Measurements from ENCODE around the gene PTGES. TPM values are rescaled to one million over a fixed set of nuclear protein-coding genes. Genes with fewer than 3 reads are reported as not detected.
A peak's percentile ranks its signal among the peaks of the same experiment; 100 is the strongest.

Gene PTGES
- total and polyA plus RNA-seq, 9 of the 15 experiments (the other 6 are each of a cell fraction or from before 2014, with no cell fraction given) = 0.13 TPM; not detected in 8

DNA sequence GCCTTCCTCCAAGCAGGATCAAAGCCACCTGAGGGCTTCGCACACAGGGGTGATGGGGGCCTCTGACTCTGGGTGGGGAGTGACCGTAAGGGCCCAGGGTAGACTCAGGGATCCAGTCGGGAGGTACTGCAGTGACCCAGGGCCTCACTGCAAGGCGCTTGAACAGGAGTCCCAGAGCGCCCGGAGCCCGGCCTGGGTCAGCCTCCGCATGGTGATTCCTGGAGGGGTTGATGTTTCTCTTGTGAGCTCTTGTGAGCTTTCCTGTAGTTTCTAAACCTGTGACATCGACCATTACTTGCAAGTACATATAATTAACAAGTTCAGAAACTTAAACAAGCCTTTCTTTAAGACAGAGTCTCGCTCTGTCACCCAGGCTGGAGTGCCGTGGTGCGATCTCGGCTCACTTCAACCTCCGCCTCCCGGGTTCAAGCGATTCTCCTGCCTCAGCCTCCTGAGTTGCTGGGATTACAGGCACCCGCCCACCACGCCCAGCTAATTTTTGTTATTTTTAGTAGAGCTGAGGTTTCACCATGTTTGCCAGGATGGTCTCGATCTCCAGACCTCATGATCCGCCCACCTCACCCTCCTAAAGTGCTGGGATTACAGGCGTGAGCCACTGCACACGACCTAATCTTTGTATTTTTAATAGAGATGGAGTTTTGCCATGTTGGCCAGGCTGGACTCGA is 19.8 kb downstream of the PTGES start:
- Histone ChIP-seq H3K27ac (ENCODE audit: extremely low read depth, low read depth, low read length) (no peak overlapping the region), H3K4me3 (no peak overlapping the region), H3K4me2 (ENCODE audit: insufficient read depth, low read length) (no peak overlapping the region), H3K79me2 (ENCODE audit: control insufficient read depth, insufficient read depth, low read length) (no peaks in the 10 kb centered on the region), H4K20me1 (replicated peaks; ENCODE audit: control insufficient read depth, insufficient read depth, low read length) (no peaks in the 10 kb centered on the region), H3K9me1 (ENCODE audit: control insufficient read depth, insufficient read depth, low read length) (no peaks in the 10 kb centered on the region), H3K27me3 (ENCODE audit: control insufficient read depth in 2 of 2, insufficient read depth in 2 of 2, low read length in 2 of 2) (peaks cover 28 to 50% of the 10 kb centered on the region in 2 experiments), H3K36me3 (ENCODE audit: control insufficient read depth, insufficient read depth, low read length) (no peaks in the 10 kb centered on the region), H3K9ac (ENCODE audit: insufficient read depth in 1 of 2, low read depth in 2 of 2, low read length in 2 of 2) (peak overlapping the region in 1 of 2 experiments; percentile 18; a peak in 2 of 4 replicates), H3K9me3 (replicated peaks; ENCODE audit: control insufficient read depth, insufficient read depth, low read depth, low read length) (no peaks in the 10 kb centered on the region), H3K4me1 (replicated peaks in 1 of 2; ENCODE audit: control insufficient read depth in 2 of 2, insufficient read depth in 2 of 2, low read length in 2 of 2) (peaks cover 2 to 31% of the 10 kb centered on the region in 2 experiments; a peak in 4 of 5 replicates), H2AFZ (ENCODE audit: low read depth, low read length) (no peak overlapping the region)
- ATAC-seq = no peak
- WGBS (ENCODE audit: insufficient coverage, low coverage, missing lambda C conversion rate) = 18% methylated on average over 23 of the region's 23 CpGs
- POLR2A ChIA-PET = no interaction called here
- intact Hi-C loops (cut with micrococcal nuclease) = loop anchor here (10.0 kb wide), 1 partner anchor 152 kb away; no protein-coding TSS in a partner anchor
- no peak for DNase-seq (ENCODE audit: extremely low read depth in 1 of 4, low spot score in 3 of 4)
- CTCF ChIA-PET (ENCODE audit: low intra/inter-chr PET ratio) = no interaction called here
- TF ChIP-seq NFIC (IDR thresholded peaks at IDR 0.05) (peak; percentile 53; the same call in 1 of the 2 replicates), ZNF217 (CRISPR knock-in tag; IDR thresholded peaks at IDR 0.05) (no peak)
- FAIRE-seq = no peak
- in situ Hi-C loops (cut with MboI) = no loop called here
- BruUV-seq (replicated peaks) = no TSS peak

DNA sequence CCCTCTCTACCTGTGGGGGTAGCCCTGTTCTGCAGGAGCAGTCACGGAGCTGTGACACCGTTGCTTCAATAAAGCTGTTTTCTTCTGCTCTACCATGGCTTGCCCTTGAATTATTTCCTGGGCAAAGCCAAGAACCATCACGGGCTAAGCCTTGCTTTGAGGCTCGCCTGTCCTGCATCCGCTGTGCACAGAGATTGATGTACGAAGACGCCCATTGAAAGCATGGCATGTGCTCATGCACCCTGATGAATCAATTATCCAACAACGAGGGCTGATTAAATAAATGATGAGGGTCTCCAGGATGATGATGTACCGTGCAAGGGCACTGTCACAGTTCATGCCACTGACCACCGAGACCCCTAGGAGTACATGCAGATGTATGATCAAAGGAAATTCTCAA is 20.7 kb downstream of the PTGES start:
- CTCF ChIA-PET (ENCODE audit: low intra/inter-chr PET ratio) = no interaction called here
- no peaks in the 10 kb centered on the region for H3K9me3 ChIP-seq (replicated peaks; ENCODE audit: control insufficient read depth, insufficient read depth, low read depth, low read length)
- no peaks in the 10 kb centered on the region for H3K36me3 ChIP-seq (ENCODE audit: control insufficient read depth, insufficient read depth, low read length)
- H3K79me2 ChIP-seq (ENCODE audit: control insufficient read depth, insufficient read depth, low read length) = no peaks in the 10 kb centered on the region
- H3K9ac ChIP-seq (ENCODE audit: insufficient read depth in 1 of 2, low read depth in 2 of 2, low read length in 2 of 2) = no peak overlapping the region
- ATAC-seq (no peak), FAIRE-seq (no peak), DNase-seq (ENCODE audit: extremely low read depth in 1 of 4, low spot score in 3 of 4) (no peak)
- intact Hi-C loops (cut with micrococcal nuclease) (loop anchor here (10.0 kb wide), 1 partner anchor 153 kb away; no protein-coding TSS in a partner anchor), in situ Hi-C loops (cut with MboI) (no loop called here)
- TF ChIP-seq, protein P1, sequence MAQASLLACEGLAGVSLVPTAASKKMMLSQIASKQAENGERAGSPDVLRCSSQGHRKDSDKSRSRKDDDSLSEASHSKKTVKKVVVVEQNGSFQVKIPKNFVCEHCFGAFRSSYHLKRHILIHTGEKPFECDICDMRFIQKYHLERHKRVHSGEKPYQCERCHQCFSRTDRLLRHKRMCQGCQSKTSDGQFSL (CRISPR knock-in tag; IDR thresholded peaks at IDR 0.05) = peak; percentile 18; the same call in 1 of the 2 replicates
- TF ChIP-seq, protein P1 (tag; IDR thresholded peaks at IDR 0.05) = no peak
- TF ChIP-seq, protein P2, sequence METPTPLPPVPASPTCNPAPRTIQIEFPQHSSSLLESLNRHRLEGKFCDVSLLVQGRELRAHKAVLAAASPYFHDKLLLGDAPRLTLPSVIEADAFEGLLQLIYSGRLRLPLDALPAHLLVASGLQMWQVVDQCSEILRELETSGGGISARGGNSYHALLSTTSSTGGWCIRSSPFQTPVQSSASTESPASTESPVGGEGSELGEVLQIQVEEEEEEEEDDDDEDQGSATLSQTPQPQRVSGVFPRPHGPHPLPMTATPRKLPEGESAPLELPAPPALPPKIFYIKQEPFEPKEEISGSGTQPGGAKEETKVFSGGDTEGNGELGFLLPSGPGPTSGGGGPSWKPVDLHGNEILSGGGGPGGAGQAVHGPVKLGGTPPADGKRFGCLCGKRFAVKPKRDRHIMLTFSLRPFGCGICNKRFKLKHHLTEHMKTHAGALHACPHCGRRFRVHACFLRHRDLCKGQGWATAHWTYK (CRISPR knock-in tag; IDR thresholded peaks at IDR 0.05) = no peak
- peak; percentile 87 for TF ChIP-seq CBX8 (IDR thresholded peaks at IDR 0.05; ENCODE audit: borderline replicate concordance, extremely low read depth, low read depth, low read length, poor library complexity, severe bottlenecking)
- peak; percentile 57; the same call in 1 of the 2 replicates for TF ChIP-seq RNF2 (IDR thresholded peaks at IDR 0.05)
- TF ChIP-seq, protein P3, sequence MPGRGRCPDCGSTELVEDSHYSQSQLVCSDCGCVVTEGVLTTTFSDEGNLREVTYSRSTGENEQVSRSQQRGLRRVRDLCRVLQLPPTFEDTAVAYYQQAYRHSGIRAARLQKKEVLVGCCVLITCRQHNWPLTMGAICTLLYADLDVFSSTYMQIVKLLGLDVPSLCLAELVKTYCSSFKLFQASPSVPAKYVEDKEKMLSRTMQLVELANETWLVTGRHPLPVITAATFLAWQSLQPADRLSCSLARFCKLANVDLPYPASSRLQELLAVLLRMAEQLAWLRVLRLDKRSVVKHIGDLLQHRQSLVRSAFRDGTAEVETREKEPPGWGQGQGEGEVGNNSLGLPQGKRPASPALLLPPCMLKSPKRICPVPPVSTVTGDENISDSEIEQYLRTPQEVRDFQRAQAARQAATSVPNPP (IDR thresholded peaks at IDR 0.05; ENCODE audit: borderline replicate concordance, insufficient read depth, insufficient read length) = no peak
- TF ChIP-seq ZFP36 (IDR thresholded peaks at IDR 0.05; ENCODE audit: low read depth, low read length, partially characterized antibody) = peak; percentile 15
- H3K9me1 ChIP-seq (ENCODE audit: control insufficient read depth, insufficient read depth, low read length) = no peaks in the 10 kb centered on the region
- no peak overlapping the region for H3K27ac ChIP-seq (ENCODE audit: extremely low read depth, low read depth, low read length)
- no peak overlapping the region for H3K4me2 ChIP-seq (ENCODE audit: insufficient read depth, low read length)
- BruUV-seq (replicated peaks) = no TSS peak
- peaks cover 0 to 21% of the 10 kb centered on the region in 2 experiments; a peak in 2 of 5 replicates for H3K4me1 ChIP-seq (replicated peaks in 1 of 2; ENCODE audit: control insufficient read depth in 2 of 2, insufficient read depth in 2 of 2, low read length in 2 of 2)
- POLR2A ChIA-PET = no interaction called here
- H3K27me3 ChIP-seq (ENCODE audit: control insufficient read depth in 2 of 2, insufficient read depth in 2 of 2, low read length in 2 of 2) = peaks cover 32 to 55% of the 10 kb centered on the region in 2 experiments
- no peak overlapping the region for H3K4me3 ChIP-seq
- 5% methylated on average over 10 of the region's 10 CpGs for WGBS (ENCODE audit: insufficient coverage, low coverage, missing lambda C conversion rate)
- H4K20me1 ChIP-seq (replicated peaks; ENCODE audit: control insufficient read depth, insufficient read depth, low read length) = no peaks in the 10 kb centered on the region
- no peak overlapping the region for H2AFZ ChIP-seq (ENCODE audit: low read depth, low read length)
